Right renal pelvis (tissue), 4 donors: ENCODE results near the gene SORBS1. TPM values are rescaled to one million over a fixed set of nuclear protein-coding genes. Genes with fewer than 3 reads are reported as not detected.

Experiments
- DNase-seq, 4 donors: peaks; one replicate each; pipeline ENCODE4 v3.0.0-alpha.2; 2013; ENCODE audit warnings: low read depth in 4 of 4, low spot score in 3 of 4, missing footprints in 1 of 4
- polyA plus RNA-seq, 4 donors: library from polyadenylated mRNA; unstranded; fragments of 120-200 nt; gene quantifications; one replicate each; pipeline ENCODE4 v1.2.1, GENCODE V29; 2013; ENCODE audit not compliant: insufficient read length in 4 of 4

SORBS1 gene
- polyA plus RNA-seq, result 10 to 100 TPM; 26.6 to 32.2 (median 30.3) TPM

DNA sequence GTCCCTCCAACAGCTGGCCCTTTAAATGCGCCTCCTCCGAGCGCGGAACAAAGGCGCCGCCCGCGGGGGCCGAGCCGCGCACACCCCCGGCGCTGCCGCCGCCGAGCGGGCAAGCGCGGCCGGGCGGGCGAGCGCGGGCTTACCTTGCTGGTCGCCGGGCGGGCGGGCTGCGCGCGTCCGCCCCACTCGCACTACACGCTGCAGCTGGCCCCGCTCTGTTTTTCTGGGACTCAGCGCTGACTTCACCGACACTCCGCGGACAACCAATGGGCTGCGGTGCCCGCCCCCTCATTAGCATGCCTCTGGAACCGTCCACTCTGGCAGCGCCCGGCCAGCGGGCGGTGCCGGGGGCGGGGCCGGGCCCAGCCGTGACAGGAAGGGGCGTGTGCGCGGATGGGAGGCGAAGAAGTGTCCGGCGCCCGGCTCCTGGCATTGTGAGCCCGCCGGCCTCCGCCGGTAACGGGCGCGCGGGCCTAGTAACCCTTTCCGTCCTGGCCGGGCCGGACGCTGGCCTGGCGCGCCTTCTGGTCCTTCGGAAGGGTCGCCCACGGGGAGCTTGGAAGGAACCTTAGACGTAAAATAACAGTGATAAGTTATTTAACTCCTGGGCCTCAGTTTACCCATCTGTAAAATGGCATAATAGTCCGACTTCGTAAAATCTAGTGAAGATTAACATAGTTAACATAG lies at the start of gene SORBS1:
Gene SORBS1, minus strand, starts transcription at position 195 of the 687 bp plus-strand sequence. CDS start 120,236 bp downstream, outside the sequence.
- DNase-seq, result peak; percentile 87 to 94 (median 93)

DNA sequence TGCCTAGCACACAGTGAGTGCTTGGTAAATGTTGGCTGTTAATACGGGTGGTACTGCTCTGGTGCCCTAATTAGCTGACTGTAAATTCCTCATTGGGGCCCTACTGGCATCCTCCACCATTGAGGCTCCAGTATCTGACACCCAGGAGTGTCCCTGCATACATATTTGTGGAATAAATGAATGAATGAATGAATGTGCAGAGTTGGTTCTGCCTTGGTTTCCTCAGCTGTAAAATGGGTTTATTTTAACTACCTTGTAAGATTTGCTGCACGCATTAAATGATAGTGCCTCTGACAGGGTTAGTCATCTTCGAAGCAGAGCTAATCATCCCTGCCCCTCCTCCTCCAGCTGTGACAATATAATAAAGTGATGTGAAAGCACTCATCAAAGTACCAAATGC lies 49.6 kb upstream of the SORBS1 start:
- DNase-seq, result no peak

DNA sequence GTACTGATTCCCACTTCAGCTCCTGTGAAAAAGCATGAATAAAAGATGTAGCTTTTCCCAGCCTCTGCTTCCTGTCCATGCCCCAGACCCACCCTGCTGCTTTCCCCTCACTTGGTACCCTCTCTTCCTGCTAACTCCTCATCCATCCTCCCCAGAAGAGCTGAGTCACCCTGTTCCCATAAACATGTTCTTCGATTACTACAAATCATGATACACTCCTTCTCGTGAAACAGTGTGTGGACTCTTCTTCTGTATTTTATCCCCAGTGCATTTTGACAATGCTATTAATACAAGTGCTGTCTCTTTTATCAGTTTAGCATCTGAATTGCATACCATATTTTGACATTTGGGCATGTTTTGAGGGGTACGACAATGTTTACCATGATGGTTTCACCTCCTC lies 45.8 kb upstream of the SORBS1 start:
- no peak for DNase-seq

DNA sequence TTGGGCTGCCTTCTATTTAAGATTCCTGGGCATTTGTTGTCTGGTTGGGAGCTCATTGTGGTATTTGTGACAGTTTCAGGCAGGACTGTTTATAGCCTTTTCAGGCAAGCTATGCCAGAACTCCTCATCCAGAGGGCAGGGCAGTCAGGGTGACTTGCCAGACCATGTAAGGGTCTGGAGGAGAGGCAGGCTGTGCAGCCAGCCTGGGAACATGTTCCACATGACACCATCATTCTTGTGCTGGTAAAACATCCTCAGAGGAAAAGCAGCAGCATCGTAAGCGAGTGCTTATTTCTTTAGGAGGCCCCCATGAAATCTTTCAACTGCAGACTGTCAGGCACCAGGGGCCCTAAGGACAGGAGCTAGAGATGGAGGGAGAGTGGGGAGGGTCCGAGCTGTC lies 44.0 kb upstream of the SORBS1 start:
- no peak for DNase-seq

DNA sequence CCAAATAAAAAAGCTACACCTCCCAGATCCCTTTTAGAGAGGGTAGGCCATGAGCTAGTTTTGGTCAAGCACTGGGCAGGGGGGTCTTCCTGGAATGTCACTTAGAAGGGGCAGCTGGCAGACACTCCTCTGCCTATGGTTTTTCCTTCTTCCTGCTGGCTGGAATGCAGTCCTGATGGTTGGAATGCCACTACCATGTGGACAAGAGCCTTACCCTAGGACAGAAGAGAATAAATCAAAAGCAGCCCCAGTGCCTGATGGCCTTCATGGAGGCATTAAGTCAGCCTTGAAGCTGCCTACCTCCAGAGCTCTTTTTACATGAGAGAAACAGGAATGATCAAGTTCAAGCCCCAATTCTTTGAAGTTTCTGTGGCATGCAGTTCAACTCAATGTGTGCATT lies 43.5 kb upstream of the SORBS1 start:
- no peak for DNase-seq

DNA sequence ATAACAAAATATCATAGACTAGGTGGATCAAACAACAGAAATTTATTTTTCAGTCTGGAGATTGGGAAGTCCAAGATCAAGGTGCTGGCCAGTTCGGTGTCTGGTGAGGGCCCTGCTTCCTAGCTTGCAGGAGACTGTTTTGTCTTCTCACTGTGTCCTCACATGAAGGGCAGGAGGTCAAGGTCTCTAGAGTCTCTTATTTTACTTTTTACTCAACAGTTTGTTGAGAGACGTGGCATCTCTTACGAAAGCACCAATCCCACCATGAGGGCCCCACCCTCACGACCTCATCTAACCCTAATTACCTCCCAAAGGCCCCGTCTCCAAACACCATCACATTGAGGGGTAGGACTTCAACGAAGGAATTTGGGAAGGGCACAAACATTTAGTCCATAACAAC lies 41.2 kb upstream of the SORBS1 start:
- no peak for DNase-seq

DNA sequence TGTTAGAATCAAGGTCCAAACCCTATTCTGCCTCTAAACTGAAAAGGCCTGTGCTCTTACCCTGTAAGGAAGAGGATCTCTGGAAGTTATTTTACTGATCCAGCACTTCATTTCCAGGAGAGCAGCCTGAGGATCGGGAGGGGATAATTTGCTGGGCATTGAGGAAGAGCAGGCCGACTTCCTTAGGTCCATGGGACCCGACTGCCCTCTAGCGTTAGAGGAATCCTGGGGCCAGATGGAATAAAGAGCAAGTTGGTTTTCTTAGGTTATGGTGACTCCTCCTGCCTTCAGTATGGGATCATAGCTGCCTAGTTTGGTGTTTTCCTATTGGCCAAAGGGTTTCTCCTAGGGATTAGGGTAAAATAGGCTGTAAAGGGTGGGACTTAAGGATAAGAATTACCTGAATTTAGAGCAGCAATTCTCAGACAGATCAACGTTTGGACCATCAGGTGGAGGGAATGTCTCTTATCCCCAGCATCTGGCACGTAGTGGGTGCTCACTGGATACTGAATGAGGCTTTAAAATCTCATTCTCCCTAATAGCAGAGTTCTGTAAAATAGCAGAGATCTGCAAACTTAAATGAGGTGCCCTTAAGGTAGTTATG lies 40.0 kb upstream of the SORBS1 start:
- peak; percentile 77 to 89 (median 86) for DNase-seq

DNA sequence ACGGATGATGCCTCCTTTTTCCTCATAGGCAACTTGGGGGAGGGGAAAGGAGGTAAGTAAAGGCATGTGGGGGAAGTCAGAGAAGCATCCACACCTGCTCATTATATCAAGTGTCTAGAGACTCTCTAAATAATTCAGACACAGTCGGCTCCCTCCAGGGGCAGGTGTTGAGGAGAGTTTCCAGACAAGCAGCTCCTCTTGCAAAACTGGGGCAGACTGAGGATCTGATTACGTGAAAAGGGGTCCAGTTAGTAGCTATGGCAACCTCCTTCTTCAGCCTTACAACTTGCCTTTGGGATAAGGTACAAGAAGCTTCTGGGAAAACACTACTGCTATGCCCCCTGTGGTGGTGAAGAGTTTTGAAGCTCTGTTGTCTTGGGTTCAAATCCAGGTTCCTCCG lies 39.0 kb upstream of the SORBS1 start:
- DNase-seq, result no peak

DNA sequence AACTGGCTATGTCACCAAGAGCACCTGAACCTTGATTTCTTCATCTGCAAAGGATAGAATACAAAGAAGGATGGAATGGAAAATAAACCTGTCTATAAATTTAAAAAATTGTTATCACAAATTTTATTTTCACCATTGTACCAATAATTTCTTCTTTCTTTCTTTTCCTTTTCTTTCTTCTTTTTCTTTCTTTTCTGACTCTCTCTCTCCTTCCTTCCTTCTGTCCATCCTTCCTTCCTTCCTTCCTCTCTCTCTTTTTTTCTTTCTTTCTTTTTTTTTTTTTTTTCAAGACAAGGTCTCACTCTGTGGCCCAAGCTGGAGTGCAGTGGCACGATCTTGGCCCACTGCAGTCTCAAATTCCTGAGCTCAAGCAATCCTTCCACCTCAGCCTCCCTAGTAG lies 36.6 kb upstream of the SORBS1 start:
- no peak for DNase-seq

DNA sequence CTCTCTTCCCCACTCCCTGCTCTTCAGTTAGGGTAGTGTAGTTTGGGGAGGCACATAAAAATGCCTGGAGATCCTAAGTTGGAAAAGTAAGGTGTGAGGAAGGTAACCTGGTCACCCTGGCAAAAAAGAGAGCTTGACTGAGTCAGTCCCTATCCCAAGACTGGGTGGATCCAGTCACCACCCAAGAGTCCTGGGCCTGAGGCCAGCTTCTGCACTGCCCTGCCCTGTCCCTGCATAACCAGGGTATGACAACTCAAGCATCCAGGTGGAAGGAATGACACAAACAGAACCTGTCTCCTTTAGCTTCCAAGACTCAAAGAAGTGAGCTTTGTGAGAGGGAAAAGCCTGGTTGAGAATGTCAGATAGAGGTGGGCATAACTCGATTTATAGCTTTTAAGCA lies 26.9 kb upstream of the SORBS1 start:
- no peak for DNase-seq

DNA sequence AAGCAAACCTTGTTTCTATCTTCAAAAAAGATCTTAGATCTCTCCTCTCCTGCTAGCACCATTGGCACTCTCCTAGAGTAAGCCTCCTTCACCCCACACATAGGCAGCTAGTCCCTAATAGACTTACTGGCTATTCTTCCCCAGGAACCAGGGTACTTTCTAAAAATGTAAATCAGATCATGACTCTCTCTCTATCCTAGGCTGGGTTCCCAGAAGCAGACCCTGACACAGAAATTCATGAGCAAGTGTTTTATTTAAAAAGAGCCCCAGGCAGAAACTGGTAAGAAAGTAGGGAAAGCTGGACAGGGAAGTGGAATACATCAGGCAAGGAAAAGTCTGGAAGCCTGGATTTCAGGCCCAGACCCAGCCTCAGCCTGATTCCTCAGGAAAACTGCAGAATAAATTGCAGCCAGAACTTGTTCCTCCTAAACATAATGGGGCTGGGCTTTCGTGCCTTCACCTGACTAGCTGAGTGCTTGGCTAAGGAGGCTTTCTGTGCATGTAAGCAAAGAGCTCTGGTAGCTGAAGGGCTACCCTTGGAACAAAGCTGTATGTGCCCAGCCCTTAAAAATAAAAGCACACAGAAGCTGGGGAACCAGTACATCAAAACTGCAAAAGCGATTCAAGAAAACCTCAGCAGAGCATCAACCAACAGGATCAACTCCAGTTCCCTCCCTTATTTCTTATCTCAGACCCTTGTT lies 18.8 kb upstream of the SORBS1 start:
- DNase-seq, result no peak

DNA sequence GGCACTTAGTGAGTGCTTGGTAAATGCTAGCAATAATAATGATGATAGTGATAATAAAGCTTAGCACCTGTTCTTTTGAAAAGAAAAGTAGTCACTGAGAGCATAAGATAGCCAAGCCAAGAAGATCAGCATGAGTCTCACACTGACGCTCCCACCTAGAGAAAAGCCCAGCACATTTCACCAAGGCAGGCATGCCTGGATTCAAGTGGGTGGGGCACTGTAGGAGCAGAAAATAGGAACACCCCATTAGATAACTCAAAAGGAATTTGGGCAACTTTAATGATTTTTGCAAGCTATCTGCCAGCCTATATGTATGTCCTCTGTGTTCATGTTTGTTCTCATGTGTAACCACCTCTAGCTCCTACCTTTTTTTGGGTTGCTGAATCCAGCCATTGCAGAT lies 18.1 kb upstream of the SORBS1 start:
- no peak for DNase-seq

DNA sequence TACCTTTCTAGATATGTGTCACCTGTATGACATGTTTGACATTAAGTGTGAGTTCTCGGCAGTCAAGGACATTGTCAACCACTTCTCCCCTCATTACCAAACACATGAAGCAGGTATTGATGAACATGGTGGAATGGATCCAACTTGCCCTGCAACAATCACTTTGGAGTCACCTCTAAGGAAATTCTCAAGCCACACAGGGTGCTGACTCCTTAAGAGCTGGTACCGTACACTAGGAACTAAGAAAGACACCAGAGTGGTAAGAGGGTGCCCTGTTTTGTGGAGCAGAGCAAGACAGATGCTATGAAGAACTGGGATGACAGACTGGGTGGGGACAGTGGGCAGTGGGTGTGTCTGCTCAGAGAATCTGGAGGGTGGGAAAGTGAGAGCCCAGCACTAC lies 17.4 kb upstream of the SORBS1 start:
- DNase-seq, result no peak

DNA sequence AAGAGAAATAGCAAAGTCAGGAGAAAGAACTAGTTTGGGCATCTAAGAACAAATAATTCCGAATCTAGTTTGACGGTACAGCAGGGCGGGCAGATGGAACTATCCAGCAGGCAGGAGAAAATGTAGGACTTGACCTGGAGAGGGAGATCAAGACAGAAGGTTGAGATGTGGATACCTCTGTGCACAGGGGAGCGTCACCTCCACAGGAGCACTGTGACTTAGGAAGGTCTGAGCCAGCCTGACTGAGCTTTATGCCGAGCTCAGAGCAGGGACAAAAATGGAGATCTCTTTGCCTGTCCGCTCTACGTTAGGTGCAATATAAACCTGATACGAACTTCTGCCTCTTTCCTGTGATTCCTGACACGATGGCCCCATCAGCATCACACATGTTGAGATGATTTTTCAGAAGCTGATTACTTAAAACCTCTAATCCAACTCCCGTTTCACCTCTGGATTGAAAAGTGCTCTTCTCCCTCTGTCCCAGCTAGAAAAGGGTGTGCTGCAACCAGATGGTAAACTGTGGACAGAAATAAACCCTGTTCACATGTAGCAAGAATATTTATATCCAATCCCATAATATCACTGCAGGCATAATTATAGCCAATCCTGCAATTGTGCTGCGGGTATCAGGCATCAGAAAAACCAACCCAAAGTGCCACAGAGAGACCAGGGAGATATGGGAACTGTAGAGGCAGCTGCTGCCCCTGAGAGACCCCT lies 13.6 kb upstream of the SORBS1 start:
- no peak for DNase-seq

DNA sequence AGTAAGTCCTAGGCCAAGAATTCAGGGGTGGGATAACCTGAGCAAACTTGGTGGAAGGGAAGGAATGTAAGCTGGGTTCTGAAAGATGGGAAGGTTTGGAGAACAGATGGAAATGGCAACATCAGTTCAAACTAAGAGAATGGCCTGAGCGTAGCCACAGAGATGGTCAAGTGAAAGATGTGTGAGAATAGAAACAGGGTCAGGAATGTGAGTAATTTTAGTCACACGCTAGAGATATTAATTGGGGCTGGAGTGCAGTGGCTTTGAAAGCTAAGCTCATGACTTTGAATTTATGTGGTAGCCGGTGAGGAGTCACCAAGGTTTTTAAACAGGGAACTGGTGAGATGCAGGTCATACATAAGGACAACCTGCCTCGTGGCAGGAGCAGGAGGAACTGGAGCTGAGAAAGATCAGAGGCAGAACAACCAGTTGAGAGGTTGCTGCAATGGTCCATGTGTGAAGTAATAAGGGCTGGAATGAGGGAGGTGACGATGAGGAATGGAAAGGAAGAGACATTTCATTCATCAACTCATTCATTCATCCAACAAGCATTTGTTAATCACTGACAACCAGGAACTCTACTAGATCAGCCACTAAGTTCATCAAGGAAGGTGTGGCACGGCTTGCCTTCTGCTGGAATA lies 12.9 kb upstream of the SORBS1 start:
- DNase-seq, result no peak

DNA sequence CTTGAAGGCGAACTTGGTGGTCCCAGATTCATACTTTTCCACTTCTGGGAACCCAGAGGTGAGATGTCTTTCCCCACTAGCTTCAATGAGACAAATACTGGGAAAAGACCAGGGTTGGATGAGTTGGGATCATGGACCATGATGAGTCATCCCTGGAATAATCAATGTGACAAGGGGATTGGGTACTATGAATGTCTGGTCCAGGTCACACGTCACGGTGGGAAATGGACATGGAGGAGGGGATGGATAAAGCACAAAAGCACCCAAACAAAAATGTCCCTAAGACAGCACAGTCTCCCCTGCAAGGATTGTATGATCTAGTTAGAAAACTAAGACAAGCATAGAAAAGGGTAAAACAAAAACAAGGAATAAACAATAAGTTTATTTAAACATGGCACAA lies 12.4 kb upstream of the SORBS1 start:
- no peak for DNase-seq

DNA sequence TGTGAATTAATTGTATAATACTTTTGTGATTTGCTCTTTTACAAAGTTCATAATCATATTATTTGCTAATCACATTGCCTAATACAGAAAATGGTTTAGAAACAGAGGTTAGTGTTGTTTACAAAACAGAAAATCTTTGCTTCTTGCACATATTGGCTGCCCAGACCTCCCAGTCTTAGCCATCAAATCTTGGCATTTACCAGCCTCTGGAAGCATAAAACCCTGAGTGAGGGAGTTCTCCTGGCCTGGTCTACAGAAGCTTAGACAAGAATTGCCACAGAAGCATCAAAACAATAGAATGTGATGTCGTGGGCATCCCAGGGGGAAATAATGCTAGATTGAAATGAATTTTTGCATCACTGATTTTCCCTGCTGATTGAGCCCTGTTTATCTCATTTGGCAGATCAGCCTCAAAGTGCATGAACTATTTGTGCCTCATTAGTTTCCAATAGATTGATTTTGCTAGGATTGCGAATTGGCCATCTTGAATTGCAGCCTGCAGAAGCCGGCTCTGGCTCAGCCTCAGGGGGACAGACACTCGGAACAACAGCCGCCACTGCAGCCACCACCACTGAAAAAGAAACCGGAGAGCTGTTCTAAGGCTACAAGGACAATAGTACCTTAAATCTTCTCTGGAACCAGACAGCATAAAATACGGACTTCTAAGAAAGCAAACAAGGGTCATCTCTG lies 11.1 kb upstream of the SORBS1 start:
- no peak for DNase-seq

DNA sequence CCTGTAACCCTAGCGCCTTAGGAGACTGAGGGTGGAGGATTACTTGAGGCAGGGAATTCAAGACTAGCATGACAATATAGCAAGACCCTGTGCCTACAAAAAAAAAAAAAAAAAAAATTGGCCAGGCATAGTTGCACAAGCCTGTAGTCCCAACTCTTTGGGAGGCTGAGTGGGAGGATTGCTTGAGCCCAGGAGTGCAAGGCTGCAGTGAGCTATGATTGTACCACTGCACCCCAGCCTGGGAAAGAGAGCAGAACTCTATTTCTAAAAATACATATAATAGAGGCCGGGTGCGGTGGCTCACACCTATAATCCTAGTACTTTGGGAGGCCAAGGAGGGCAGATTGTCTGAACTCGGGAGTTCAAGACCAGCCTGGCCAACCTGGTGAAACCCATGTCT lies 10.2 kb upstream of the SORBS1 start:
- no peak for DNase-seq

DNA sequence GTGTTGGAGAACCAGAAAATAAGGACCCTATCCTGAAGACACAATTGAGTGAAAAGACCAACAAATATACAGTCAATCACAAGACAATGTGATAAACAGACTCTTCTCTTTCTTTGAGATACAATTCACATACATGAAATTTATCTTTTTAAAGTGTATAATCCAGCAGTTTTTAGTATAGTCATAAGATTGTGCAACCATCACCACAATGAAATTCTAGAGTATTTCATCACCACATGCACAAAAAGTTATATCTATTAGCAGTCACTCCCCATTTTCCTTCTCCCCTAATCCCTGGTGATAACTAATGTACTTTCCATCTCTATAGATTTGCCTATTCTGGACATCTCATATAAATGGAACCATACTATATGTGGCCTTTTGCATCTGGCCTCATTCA lies 8.2 kb upstream of the SORBS1 start:
- DNase-seq, result no peak

DNA sequence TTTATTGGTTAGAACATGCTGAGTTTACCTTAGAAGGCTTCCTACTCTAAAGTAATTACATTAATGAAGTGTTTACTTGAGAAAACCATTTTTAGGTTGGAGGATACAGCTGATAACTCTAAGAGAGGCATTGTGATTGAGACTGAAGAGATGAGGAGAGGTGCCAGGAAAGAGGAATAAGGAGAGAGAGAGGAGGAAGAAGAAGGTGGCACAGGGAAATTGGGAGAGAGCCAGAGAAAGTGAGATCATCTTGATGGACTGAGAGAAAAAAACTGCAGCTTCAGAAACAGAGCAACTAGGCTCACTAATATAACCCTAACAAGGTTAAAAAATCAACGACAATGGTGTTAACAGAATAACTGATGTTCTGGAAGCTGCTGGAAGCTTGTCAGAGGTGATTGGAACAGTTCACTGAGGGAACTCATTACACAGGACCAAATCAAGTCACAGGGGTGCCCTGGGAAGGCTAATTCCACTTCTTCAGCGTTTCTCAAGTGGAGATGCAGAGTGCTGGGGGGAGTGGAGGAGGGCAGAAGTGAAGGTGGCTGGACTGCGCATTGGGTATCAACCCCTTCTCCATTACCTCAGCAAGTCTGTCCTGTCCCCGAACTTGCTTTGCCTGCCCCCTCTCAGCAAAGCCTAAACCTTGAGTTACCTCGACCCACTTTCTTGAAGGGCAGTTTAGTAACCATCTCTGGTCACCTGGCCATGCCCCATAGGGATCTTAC lies 6.9 kb upstream of the SORBS1 start:
- no peak for DNase-seq
